Measurements from ENCODE around the gene GARNL3. TPM values are rescaled to one million over a fixed set of nuclear protein-coding genes. Genes with fewer than 3 reads are reported as not detected.

GARNL3 gene
- total RNA-seq, 1 donor from 2014 or later, result 8.0 TPM

GRCh38 chr9:127252410-127253318 lies 11.9 kb upstream of the GARNL3 start:
- no peaks in the 10 kb centered on the region for H3K36me3 ChIP-seq
- H3K4me3 ChIP-seq, result no peak overlapping the region
- ATAC-seq (no peak), DNase-seq (no peak)
- no peaks in the 10 kb centered on the region for H3K4me1 ChIP-seq
- no peaks in the 10 kb centered on the region for H3K27me3 ChIP-seq
- TF ChIP-seq CTCF (IDR thresholded peaks at IDR 0.05), result no peak
- intact Hi-C loops (cut with DNase I), result no loop called here
- no peaks in the 10 kb centered on the region for H3K9me3 ChIP-seq
- H3K27ac ChIP-seq, result no peak overlapping the region

GRCh38 chr9:127253446-127253845 lies 11.1 kb upstream of the GARNL3 start:
- Histone ChIP-seq H3K27me3 (no peaks in the 10 kb centered on the region), H3K4me3 (no peak overlapping the region), H3K27ac (no peak overlapping the region), H3K4me1 (no peaks in the 10 kb centered on the region), H3K36me3 (no peaks in the 10 kb centered on the region), H3K9me3 (no peaks in the 10 kb centered on the region)
- ATAC-seq (no peak), DNase-seq (no peak)
- intact Hi-C loops (cut with DNase I), result no loop called here
- no peak for TF ChIP-seq CTCF (IDR thresholded peaks at IDR 0.05)

- Histone ChIP-seq H3K36me3 (no peaks in the 10 kb centered on the region), H3K27ac (no peak overlapping the region), H3K27me3 (no peaks in the 10 kb centered on the region), H3K9me3 (no peaks in the 10 kb centered on the region), H3K4me3 (no peak overlapping the region), H3K4me1 (no peaks in the 10 kb centered on the region)
- intact Hi-C loops (cut with DNase I), result no loop called here
- no peak for TF ChIP-seq CTCF (IDR thresholded peaks at IDR 0.05)
- DNase-seq (no peak), ATAC-seq (no peak)
Observed at GRCh38 chr9:127255692-127256091, 8.9 kb upstream of the GARNL3 start.

GRCh38 chr9:127256324-127256723 lies 8.2 kb upstream of the GARNL3 start:
- Histone ChIP-seq H3K9me3 (no peaks in the 10 kb centered on the region), H3K36me3 (no peaks in the 10 kb centered on the region), H3K4me1 (no peaks in the 10 kb centered on the region), H3K27ac (no peak overlapping the region), H3K27me3 (no peaks in the 10 kb centered on the region), H3K4me3 (no peak overlapping the region)
- intact Hi-C loops (cut with DNase I), result no loop called here
- no peak for TF ChIP-seq CTCF (IDR thresholded peaks at IDR 0.05)
- no peak for DNase-seq
- ATAC-seq, result no peak

GRCh38 chr9:127258606-127259471 lies 5.7 kb upstream of the GARNL3 start:
- Histone ChIP-seq H3K27ac (no peak overlapping the region), H3K4me1 (no peaks in the 10 kb centered on the region), H3K27me3 (no peaks in the 10 kb centered on the region), H3K9me3 (no peaks in the 10 kb centered on the region), H3K36me3 (no peaks in the 10 kb centered on the region), H3K4me3 (no peak overlapping the region)
- intact Hi-C loops (cut with DNase I), result no loop called here
- DNase-seq (no peak), ATAC-seq (no peak)
- no peak for TF ChIP-seq CTCF (IDR thresholded peaks at IDR 0.05)
